CD14-positive monocyte (primary cell): ENCODE data around the gene CNOT2. TPM values are rescaled to one million over a fixed set of nuclear protein-coding genes. Genes with fewer than 3 reads are reported as not detected.

Experiments
- DNase-seq, 3 donors: peaks; one replicate each; pipeline ENCODE4 v3.0.0-alpha.2; 2011 to 2022
- H2AFZ ChIP-seq: 2 replicates; pipeline ENCODE4 v1.6.0; 2012; ENCODE audit warnings: mild to moderate bottlenecking, low read depth, low read length, inconsistent platforms; ENCODE audit not compliant: insufficient read depth, poor library complexity, severe bottlenecking
- H3K27ac ChIP-seq, 2 donors: 1 replicate in 1 of 2; 2 replicates in 1 of 2; pipeline ENCODE4 v1.5.1; 2012 to 2013; ENCODE audit warnings: low read length in 2 of 2, control low read depth in 1 of 2, inconsistent platforms in 1 of 2, low read depth in 1 of 2, mild to moderate bottlenecking in 1 of 2
- H3K27me3 ChIP-seq, 2 donors: one replicate each; pipeline versions ENCODE4 v1.6.0 to v1.6.1; 2011 to 2013; ENCODE audit warnings: low read length in 2 of 2; ENCODE audit not compliant: control insufficient read depth in 2 of 2, insufficient read depth in 2 of 2
- H3K36me3 ChIP-seq, 2 donors: replicated peaks in 1 of 2; 1 replicate in 1 of 2; 2 replicates in 1 of 2; pipeline versions ENCODE4 v1.5.1 to v1.6.1; 2012 to 2013; ENCODE audit warnings: low read length in 2 of 2, control low read depth in 1 of 2, inconsistent platforms in 1 of 2, mild to moderate bottlenecking in 1 of 2; ENCODE audit not compliant: insufficient read depth in 2 of 2, control insufficient read depth in 1 of 2
- H3K4me1 ChIP-seq, 2 donors: 1 replicate in 1 of 2; 2 replicates in 1 of 2; pipeline versions ENCODE4 v1.5.1 to v1.6.1; 2012 to 2013; ENCODE audit warnings: low read length in 2 of 2, control low read depth in 1 of 2, inconsistent platforms in 1 of 2, mild to moderate bottlenecking in 1 of 2, moderate library complexity in 1 of 2; ENCODE audit not compliant: insufficient read depth in 2 of 2, control insufficient read depth in 1 of 2
- H3K4me2 ChIP-seq: replicated peaks from 2 replicates; pipeline ENCODE3; 2012; ENCODE audit warnings: low read length, moderate library complexity, mild to moderate bottlenecking; ENCODE audit not compliant: poor library complexity, severe bottlenecking; ENCODE audit errors: extremely low read depth
- H3K4me3 ChIP-seq, 3 experiments: fragments of 200-600 bp in 1 of 3; sonication (generic) in 1 of 3; replicated peaks in 1 of 3; 1 replicate in 2 of 3; 2 replicates in 1 of 3; pipeline ENCODE4 v1.5.1; 2011 to 2013; ENCODE audit warnings: low read length in 3 of 3, mild to moderate bottlenecking in 3 of 3, control low read depth in 2 of 3, low read depth in 2 of 3, inconsistent platforms in 1 of 3, moderate library complexity in 1 of 3
- H3K79me2 ChIP-seq: 2 replicates; pipeline ENCODE4 v1.6.0; 2012; ENCODE audit warnings: mild to moderate bottlenecking, control low read depth, inconsistent platforms, low read length, moderate library complexity; ENCODE audit not compliant: insufficient read depth
- H3K9ac ChIP-seq: 2 replicates; pipeline ENCODE4 v1.6.0; 2017; ENCODE audit warnings: low read length, mild to moderate bottlenecking; ENCODE audit not compliant: insufficient read depth, poor library complexity, severe bottlenecking
- H3K9me3 ChIP-seq, 2 donors: replicated peaks in 1 of 2; 1 replicate in 1 of 2; 2 replicates in 1 of 2; pipeline versions ENCODE4 v1.5.1 to v1.6.1; 2012 to 2013; ENCODE audit warnings: low read length in 2 of 2, control low read depth in 1 of 2; ENCODE audit not compliant: control insufficient read depth in 1 of 2, insufficient read depth in 1 of 2
- H4K20me1 ChIP-seq: 2 replicates; pipeline ENCODE4 v1.6.0; 2012; ENCODE audit warnings: mild to moderate bottlenecking, low read length, control low read depth, moderate library complexity; ENCODE audit not compliant: insufficient read depth
- H3K27ac Mint-ChIP-seq, 7 donors: one replicate each; pipeline ENCODE4 v1.8.0; 2020; ENCODE audit warnings: mild to moderate bottlenecking in 7 of 7, mixed read lengths in 7 of 7, moderate library complexity in 6 of 7, inconsistent platforms in 2 of 7
- H3K27me3 Mint-ChIP-seq, 3 donors: one replicate each; pipeline ENCODE4 v1.8.0; 2021 to 2022; ENCODE audit warnings: low read depth in 3 of 3, mild to moderate bottlenecking in 3 of 3, mixed read lengths in 3 of 3, moderate library complexity in 3 of 3, inconsistent platforms in 1 of 3
- H3K36me3 Mint-ChIP-seq, 2 donors: one replicate each; pipeline ENCODE4 v1.8.0; 2020; ENCODE audit warnings: mixed read lengths in 2 of 2, inconsistent platforms in 1 of 2, mild to moderate bottlenecking in 1 of 2
- H3K4me1 Mint-ChIP-seq: one replicate; pipeline ENCODE4 v1.8.0; 2020; ENCODE audit warnings: mild to moderate bottlenecking, mixed read lengths
- H3K4me3 Mint-ChIP-seq, 2 donors: one replicate each; pipeline ENCODE4 v1.8.0; 2020; ENCODE audit warnings: mild to moderate bottlenecking in 2 of 2, mixed read lengths in 2 of 2, moderate library complexity in 1 of 2
- H3K9me3 Mint-ChIP-seq, 7 donors: one replicate each; pipeline ENCODE4 v1.8.0; 2020 to 2022; ENCODE audit warnings: mixed read lengths in 7 of 7, mild to moderate bottlenecking in 6 of 7, moderate library complexity in 6 of 7, inconsistent platforms in 2 of 7
- CTCF ChIP-seq: fragments of 200-600 bp; IDR thresholded peaks from one replicate; pipeline ENCODE4 v1.8.0; 2022; ENCODE audit warnings: antibody characterized with exemption, mild to moderate bottlenecking
- WGBS: methylation state at CpG from one replicate; pipeline ENCODE4 v1.1.5; 2013; ENCODE audit warnings: missing lambda C conversion rate; ENCODE audit not compliant: insufficient coverage; 5-methylcytosine and 5-hydroxymethylcytosine counted together
- intact Hi-C, 2 donors: fragments of 100-400 bp; cut with micrococcal nuclease; formaldehyde crosslinking; loops; one replicate each; pipeline versions ENCODE4 v1.15.0 to v1.15.1; 2023
- polyA plus RNA-seq, 3 donors: library from polyadenylated mRNA; depleted of rRNA in 1 of 3; unstranded in 2 of 3; stranded (reverse) in 1 of 3; fragments of 300-500 nt in 2 of 3; fragments of >200 nt in 1 of 3; fragmentation: Illumina TruSeq in 2 of 3; gene quantifications; 1 replicate in 2 of 3; 2 replicates in 1 of 3; pipeline ENCODE4 v1.2.3, GENCODE V29; 2012 to 2021

The CNOT2 gene
- polyA plus RNA-seq, 3 donors, result 49.8 to 77.2 (median 72.7) TPM

- no peak for TF ChIP-seq CTCF
- peaks cover 0 to 11% (median 3%) of the 10 kb centered on the region in 7 donors for H3K9me3 Mint-ChIP-seq
- peaks cover 100% of the 10 kb centered on the region for H4K20me1 ChIP-seq
- H3K4me2 ChIP-seq, result no peak overlapping the region
- DNase-seq, result no peak
- H3K9me3 ChIP-seq, result no peaks in the 10 kb centered on the region
- H3K27me3 ChIP-seq, result no peaks in the 10 kb centered on the region
- intact Hi-C loops, result no loop called here
- no peak overlapping the region for H3K27ac ChIP-seq
- 80% methylated on average over 2 of the region's 5 CpGs for WGBS
- no peak overlapping the region for H3K9ac ChIP-seq
- H3K4me1 ChIP-seq, result peaks cover 0 to 11% of the 10 kb centered on the region in 2 donors
- H3K4me3 Mint-ChIP-seq, result no peak overlapping the region
- H2AFZ ChIP-seq, result no peak overlapping the region
- peak overlapping the region in 3 of 7 donors; percentile 9 to 32 (median 21) for H3K27ac Mint-ChIP-seq
- H3K36me3 ChIP-seq, result no peaks in the 10 kb centered on the region
- H3K79me2 ChIP-seq, result peaks cover 100% of the 10 kb centered on the region
- peaks cover 0 to 4% (median 0%) of the 10 kb centered on the region in 3 donors for H3K27me3 Mint-ChIP-seq
- no peak overlapping the region for H3K4me3 ChIP-seq
- H3K4me1 Mint-ChIP-seq, result peaks cover 33% of the 10 kb centered on the region
- peaks cover 4 to 20% of the 10 kb centered on the region in 2 donors for H3K36me3 Mint-ChIP-seq
Measured at GRCh38 chr12:70258605-70259403, 15.6 kb downstream of the CNOT2 start.

- DNase-seq, result peak in 1 of 3 donors; percentile 16
- Histone ChIP-seq H3K27ac (no peak overlapping the region), H4K20me1 (peaks cover 100% of the 10 kb centered on the region), H3K4me2 (no peak overlapping the region), H3K36me3 (no peaks in the 10 kb centered on the region), H3K4me1 (peaks cover 0 to 18% of the 10 kb centered on the region in 2 donors), H3K9ac (no peak overlapping the region), H2AFZ (no peak overlapping the region), H3K9me3 (no peaks in the 10 kb centered on the region), H3K4me3 (no peak overlapping the region), H3K27me3 (no peaks in the 10 kb centered on the region), H3K79me2 (peaks cover 100% of the 10 kb centered on the region)
- peak overlapping the region in 5 of 7 donors; percentile 10 to 55 (median 15) for H3K27ac Mint-ChIP-seq
- peaks cover 4 to 15% of the 10 kb centered on the region in 2 donors for H3K36me3 Mint-ChIP-seq
- H3K4me1 Mint-ChIP-seq, result peaks cover 38% of the 10 kb centered on the region
- no peak for TF ChIP-seq CTCF
- WGBS, result no CpG with 5 or more reads among the region's 1 CpG
- peaks cover 0 to 11% (median 3%) of the 10 kb centered on the region in 7 donors for H3K9me3 Mint-ChIP-seq
- intact Hi-C loops, result no loop called here
- H3K27me3 Mint-ChIP-seq, result peaks cover 0 to 2% (median 1%) of the 10 kb centered on the region in 3 donors
- H3K4me3 Mint-ChIP-seq, result no peak overlapping the region
Measured at GRCh38 chr12:70260646-70261045, 17.4 kb downstream of the CNOT2 start.
